ENCODE measurements around the gene TRMT61B. TPM values are rescaled to one million over a fixed set of nuclear protein-coding genes. Genes with fewer than 3 reads are reported as not detected.

TRMT61B gene
- total RNA-seq, 4 donors from 2014 or later: 1.4 to 7.0 (median 6.0) TPM; not detected in 1

DNA sequence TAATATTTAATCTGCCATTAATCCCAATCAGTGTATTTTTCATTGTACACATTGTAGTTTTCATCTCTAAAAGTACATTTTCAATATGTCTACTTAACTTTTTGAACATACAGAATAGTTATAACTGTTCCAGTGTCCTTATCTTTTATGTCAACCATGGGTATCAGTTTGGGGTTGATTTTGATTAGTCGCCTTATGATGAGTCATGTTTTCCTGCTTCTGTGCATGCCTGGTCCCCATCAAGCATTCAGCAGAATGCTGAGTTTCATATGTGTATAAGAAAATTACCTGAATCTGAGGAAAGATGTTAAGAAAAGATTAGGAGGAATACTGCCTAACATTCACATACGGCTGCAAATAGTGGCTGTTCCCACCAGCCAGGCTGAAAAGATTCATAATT lies 41.7 kb downstream of the TRMT61B start:
- H3K27ac ChIP-seq: no peak overlapping the region
- whole genome bisulfite sequencing, 2 donors (ENCODE audit: low coverage in 1 of 2): 80 to 87% methylated on average over 2 of the region's 2 CpGs
- intact Hi-C loops (cut with DNase I; ENCODE audit: low total_unique reads): no loop called here
- no peak for TF ChIP-seq POLR2A (IDR thresholded peaks at IDR 0.05)
- no peak for TF ChIP-seq POLR2AphosphoS5 (IDR thresholded peaks at IDR 0.05)
- TF ChIP-seq CTCF (IDR thresholded peaks at IDR 0.05): no peak
- no peaks in the 10 kb centered on the region for H3K4me1 ChIP-seq
- H3K4me3 ChIP-seq: no peak overlapping the region
- in situ Hi-C loops (cut with MboI; ENCODE audit: low pct_ligation_motif_present in 1 of 4, low pct_unique_long_range_greater_than_20kb in 1 of 4, low sequenced_read_pairs in 3 of 4): loop anchor here in 2 of 4 donors (25.0 kb wide), 2 partner anchors 359 to 384 kb away; no protein-coding TSS in a partner anchor
- no peak for DNase-seq
- H3K9me3 ChIP-seq: no peaks in the 10 kb centered on the region
- no peaks in the 10 kb centered on the region for H3K36me3 ChIP-seq
- H3K27me3 ChIP-seq: peaks cover 3% of the 10 kb centered on the region

GRCh38 chr2:28824870-28825269 lies 45.2 kb downstream of the TRMT61B start:
- H3K9me3 ChIP-seq: no peaks in the 10 kb centered on the region
- H3K4me1 ChIP-seq: no peaks in the 10 kb centered on the region
- TF ChIP-seq POLR2AphosphoS5 (IDR thresholded peaks at IDR 0.05) (no peak), POLR2A (IDR thresholded peaks at IDR 0.05) (no peak), EP300 (IDR thresholded peaks at IDR 0.05; ENCODE audit: low read depth) (no peak), CTCF (IDR thresholded peaks at IDR 0.05) (no peak)
- peaks cover 3% of the 10 kb centered on the region for H3K27me3 ChIP-seq
- in situ Hi-C loops (cut with MboI; ENCODE audit: low pct_ligation_motif_present in 1 of 4, low pct_unique_long_range_greater_than_20kb in 1 of 4, low sequenced_read_pairs in 3 of 4): loop anchor here in 2 of 4 donors (25.0 kb wide), 2 partner anchors 362 to 387 kb away; no protein-coding TSS in a partner anchor
- intact Hi-C loops (cut with DNase I; ENCODE audit: low total_unique reads): no loop called here
- no peak overlapping the region for H3K4me3 ChIP-seq
- H3K27ac ChIP-seq: no peak overlapping the region
- no peak for DNase-seq
- no peaks in the 10 kb centered on the region for H3K36me3 ChIP-seq

- no peaks in the 10 kb centered on the region for H3K36me3 ChIP-seq
- peaks cover 3% of the 10 kb centered on the region for H3K27me3 ChIP-seq
- TF ChIP-seq EP300 (IDR thresholded peaks at IDR 0.05; ENCODE audit: low read depth) (no peak), POLR2AphosphoS5 (IDR thresholded peaks at IDR 0.05) (no peak), POLR2A (IDR thresholded peaks at IDR 0.05) (no peak), CTCF (IDR thresholded peaks at IDR 0.05) (no peak)
- intact Hi-C loops (cut with DNase I; ENCODE audit: low total_unique reads): no loop called here
- H3K9me3 ChIP-seq: no peaks in the 10 kb centered on the region
- H3K4me3 ChIP-seq: no peak overlapping the region
- no peak for DNase-seq
- H3K27ac ChIP-seq: no peak overlapping the region
- H3K4me1 ChIP-seq: no peaks in the 10 kb centered on the region
- in situ Hi-C loops (cut with MboI; ENCODE audit: low pct_ligation_motif_present in 1 of 4, low pct_unique_long_range_greater_than_20kb in 1 of 4, low sequenced_read_pairs in 3 of 4): no loop called here
- WGBS, 2 donors (ENCODE audit: low coverage in 1 of 2): 94 to 100% methylated on average over 1 to 2 of the region's 2 CpGs
Observed at GRCh38 chr2:28824207-28824606, 45.9 kb downstream of the TRMT61B start.

GRCh38 chr2:28822036-28822435 lies 48.1 kb downstream of the TRMT61B start:
- Histone ChIP-seq H3K27me3 (peaks cover 3% of the 10 kb centered on the region), H3K36me3 (no peaks in the 10 kb centered on the region), H3K9me3 (no peaks in the 10 kb centered on the region), H3K4me1 (no peaks in the 10 kb centered on the region), H3K4me3 (no peak overlapping the region), H3K27ac (no peak overlapping the region)
- no peak for DNase-seq
- TF ChIP-seq POLR2A (IDR thresholded peaks at IDR 0.05) (no peak), CTCF (IDR thresholded peaks at IDR 0.05) (no peak), EP300 (IDR thresholded peaks at IDR 0.05; ENCODE audit: low read depth) (no peak), POLR2AphosphoS5 (IDR thresholded peaks at IDR 0.05) (no peak)
- intact Hi-C loops (cut with DNase I; ENCODE audit: low total_unique reads) (no loop called here), in situ Hi-C loops (cut with MboI; ENCODE audit: low pct_ligation_motif_present in 1 of 4, low pct_unique_long_range_greater_than_20kb in 1 of 4, low sequenced_read_pairs in 3 of 4) (no loop called here)

Data from transverse colon (tissue), 4 donors.